Measurements from ENCODE around the gene FMNL2.

DNA sequence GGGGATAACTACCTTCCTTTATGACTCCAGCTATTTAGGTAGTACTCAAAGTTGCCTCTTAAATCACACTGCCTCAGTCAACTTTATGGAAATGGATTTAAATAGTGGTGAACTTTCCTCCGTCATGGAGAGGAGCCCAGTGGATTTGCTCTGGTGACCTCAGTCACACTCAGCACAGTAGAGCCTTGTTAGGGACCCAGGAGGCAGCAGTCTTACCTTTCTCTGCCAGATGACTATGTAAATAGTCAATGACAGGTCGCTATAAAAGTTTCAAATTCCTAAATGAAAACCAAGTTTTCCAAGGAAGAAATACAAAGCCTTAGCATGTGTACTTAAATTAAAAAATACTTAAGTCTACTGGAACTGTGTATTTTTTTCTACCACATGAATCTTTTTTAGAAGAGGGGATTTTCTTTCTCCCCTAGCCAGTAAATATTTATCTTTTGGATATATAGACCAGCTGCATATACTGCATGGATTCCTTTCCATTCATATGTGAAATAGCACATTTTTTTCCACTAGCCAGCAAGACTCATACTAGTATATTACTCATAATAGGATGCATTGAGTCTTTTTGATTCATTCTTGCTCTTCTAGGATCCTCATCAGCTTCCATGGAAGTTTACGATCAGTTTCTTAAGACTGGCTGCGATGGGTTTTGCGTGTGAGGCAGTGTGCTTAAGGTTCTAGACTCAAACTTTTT lies 147.1 kb downstream of the FMNL2 start:
- TF ChIP-seq CTCF (IDR thresholded peaks at IDR 0.05), result no peak
- TF ChIP-seq POLR2A (IDR thresholded peaks at IDR 0.05), result no peak

All from esophagus squamous epithelium (tissue), 4 donors.